Progenitor cell of endocrine pancreas (in vitro differentiated cells): ENCODE measurements around the gene ARHGEF4. TPM values are rescaled to one million over a fixed set of nuclear protein-coding genes. Genes with fewer than 3 reads are reported as not detected.

Experiments
- DNase-seq: peaks from one replicate; pipeline ENCODE4 v3.0.0; 2021; ENCODE audit warnings: low spot score; ENCODE audit not compliant: unreplicated experiment
- H3K27ac Mint-ChIP-seq: 2 replicates; pipeline ENCODE4 v1.8.0; 2021; ENCODE audit warnings: mild to moderate bottlenecking, moderate library complexity, mixed read lengths
- H3K27me3 Mint-ChIP-seq: 2 replicates; pipeline ENCODE4 v1.8.0; 2021; ENCODE audit warnings: mixed read lengths
- H3K36me3 Mint-ChIP-seq: 2 replicates; pipeline ENCODE4 v1.8.0; 2022; ENCODE audit warnings: mixed read lengths; ENCODE audit not compliant: insufficient read depth
- H3K4me1 Mint-ChIP-seq: 2 replicates; pipeline ENCODE4 v1.8.0; 2021; ENCODE audit warnings: low read depth, mixed read lengths
- H3K4me3 Mint-ChIP-seq: 2 replicates; pipeline ENCODE4 v1.8.0; 2021; ENCODE audit warnings: low read depth, mild to moderate bottlenecking, moderate library complexity, mixed read lengths
- H3K9me3 Mint-ChIP-seq: 2 replicates; pipeline ENCODE4 v1.8.0; 2021; ENCODE audit warnings: low read depth, mixed read lengths
- total RNA-seq: library from RNA; stranded (reverse); gene quantifications from 2 replicates; pipeline ENCODE4 v1.2.1, GENCODE V29; 2021
- TF ChIP-seq, protein P1 (sequence below): fragments of 200-600 bp; sonication (generic); IDR thresholded peaks from one replicate; pipeline ENCODE4 v1.5.0; 2021; ENCODE audit warnings: antibody characterized with exemption, mild to moderate bottlenecking; ENCODE audit not compliant: unreplicated experiment

ARHGEF4 gene
- total RNA-seq, 1 donor from 2014 or later: 5.6 TPM

GRCh38 chr2:130963196-130963848 lies 126.6 kb downstream of the ARHGEF4 start:
- Mint-ChIP-seq H3K4me3 (peak overlapping the region; percentile 52), H3K9me3 (no peaks in the 10 kb centered on the region), H3K27ac (no peak overlapping the region), H3K36me3 (no peaks in the 10 kb centered on the region), H3K27me3 (peaks cover 70% of the 10 kb centered on the region), H3K4me1 (peaks cover 41% of the 10 kb centered on the region)
- TF ChIP-seq, protein P1, sequence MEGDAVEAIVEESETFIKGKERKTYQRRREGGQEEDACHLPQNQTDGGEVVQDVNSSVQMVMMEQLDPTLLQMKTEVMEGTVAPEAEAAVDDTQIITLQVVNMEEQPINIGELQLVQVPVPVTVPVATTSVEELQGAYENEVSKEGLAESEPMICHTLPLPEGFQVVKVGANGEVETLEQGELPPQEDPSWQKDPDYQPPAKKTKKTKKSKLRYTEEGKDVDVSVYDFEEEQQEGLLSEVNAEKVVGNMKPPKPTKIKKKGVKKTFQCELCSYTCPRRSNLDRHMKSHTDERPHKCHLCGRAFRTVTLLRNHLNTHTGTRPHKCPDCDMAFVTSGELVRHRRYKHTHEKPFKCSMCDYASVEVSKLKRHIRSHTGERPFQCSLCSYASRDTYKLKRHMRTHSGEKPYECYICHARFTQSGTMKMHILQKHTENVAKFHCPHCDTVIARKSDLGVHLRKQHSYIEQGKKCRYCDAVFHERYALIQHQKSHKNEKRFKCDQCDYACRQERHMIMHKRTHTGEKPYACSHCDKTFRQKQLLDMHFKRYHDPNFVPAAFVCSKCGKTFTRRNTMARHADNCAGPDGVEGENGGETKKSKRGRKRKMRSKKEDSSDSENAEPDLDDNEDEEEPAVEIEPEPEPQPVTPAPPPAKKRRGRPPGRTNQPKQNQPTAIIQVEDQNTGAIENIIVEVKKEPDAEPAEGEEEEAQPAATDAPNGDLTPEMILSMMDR: no peak
- DNase-seq: no peak

- no peaks in the 10 kb centered on the region for H3K9me3 Mint-ChIP-seq
These were observed 127.4 kb downstream of the ARHGEF4 start for GRCh38 chr2:130963849-130964793.

DNA sequence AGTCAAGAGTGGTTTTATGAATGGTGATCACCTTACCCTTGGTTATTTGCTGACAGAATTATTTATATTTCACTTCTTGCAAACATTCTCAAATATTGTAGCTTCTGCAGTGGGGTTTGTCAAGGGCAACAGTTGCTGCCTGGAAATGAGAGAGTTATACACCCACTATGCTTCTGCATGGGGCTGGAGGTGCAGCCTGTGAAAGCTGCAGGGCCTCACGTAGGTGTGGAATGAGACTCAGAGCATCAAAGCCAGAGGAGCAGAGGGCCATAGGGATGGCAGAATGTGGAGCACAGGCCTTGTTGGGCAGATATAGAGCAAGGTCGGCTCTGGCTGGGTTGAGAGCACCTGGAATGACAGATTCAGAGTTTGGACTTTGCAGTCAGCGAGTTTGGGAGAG lies 128.2 kb downstream of the ARHGEF4 start:
- no peaks in the 10 kb centered on the region for H3K36me3 Mint-ChIP-seq
- no peak for DNase-seq
- H3K4me3 Mint-ChIP-seq: peak overlapping the region; percentile 76
- H3K27me3 Mint-ChIP-seq: peaks cover 61% of the 10 kb centered on the region
- TF ChIP-seq, protein P1: no peak
- peaks cover 42% of the 10 kb centered on the region for H3K4me1 Mint-ChIP-seq
- H3K9me3 Mint-ChIP-seq: no peaks in the 10 kb centered on the region
- no peak overlapping the region for H3K27ac Mint-ChIP-seq

More at GRCh38 chr2:130963849-130964793, 127.4 kb downstream of the ARHGEF4 start:
- no peaks in the 10 kb centered on the region for H3K36me3 Mint-ChIP-seq
- peak overlapping the region; percentile 76 for H3K4me3 Mint-ChIP-seq
- H3K27ac Mint-ChIP-seq: no peak overlapping the region
- H3K4me1 Mint-ChIP-seq: peaks cover 42% of the 10 kb centered on the region
- TF ChIP-seq, protein P1: peak; percentile 74
- DNase-seq: peak; percentile 60
- H3K27me3 Mint-ChIP-seq: peaks cover 65% of the 10 kb centered on the region

- Mint-ChIP-seq H3K27ac (peak overlapping the region; percentile 95), H3K27me3 (peaks cover 59% of the 10 kb centered on the region), H3K9me3 (no peaks in the 10 kb centered on the region), H3K4me3 (peak overlapping the region; percentile 31), H3K36me3 (no peaks in the 10 kb centered on the region), H3K4me1 (peaks cover 42% of the 10 kb centered on the region)
- TF ChIP-seq, protein P1: no peak
- no peak for DNase-seq
These were observed 129.5 kb downstream of the ARHGEF4 start for GRCh38 chr2:130966149-130966774.
